GM21515 (cell line): Measurements from ENCODE around the gene TSC2.

Source experiments
- ATAC-seq: cut with Tn5 transposase; IDR thresholded peaks from one replicate; pipeline ENCODE4 v1.9.1; 2021; ENCODE audit not compliant: unreplicated experiment

The TSC2 gene

DNA sequence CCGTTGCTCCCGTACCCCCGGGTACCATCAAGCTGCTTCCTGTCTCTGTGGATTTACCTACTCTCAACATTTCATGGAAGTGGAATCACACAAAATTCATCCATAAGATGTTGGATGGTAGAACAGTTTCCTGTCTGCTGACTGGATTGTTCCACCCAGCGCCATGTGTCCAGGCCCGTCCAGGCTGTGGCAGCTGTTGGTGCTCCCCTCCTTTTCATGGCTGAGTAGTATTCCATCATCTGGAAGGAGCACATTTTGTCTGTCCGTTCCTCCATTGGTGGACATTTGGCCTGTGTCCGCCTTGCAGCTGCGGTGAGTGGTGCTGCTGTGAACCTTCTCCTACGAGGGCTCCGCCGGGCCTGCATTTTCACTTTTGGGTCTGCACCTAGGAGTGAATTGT is 18.4 kb downstream of the TSC2 start:
- ATAC-seq, result no peak

- no peak for ATAC-seq
Measured at GRCh38 chr16:2070576-2071453, 23.0 kb downstream of the TSC2 start.

DNA sequence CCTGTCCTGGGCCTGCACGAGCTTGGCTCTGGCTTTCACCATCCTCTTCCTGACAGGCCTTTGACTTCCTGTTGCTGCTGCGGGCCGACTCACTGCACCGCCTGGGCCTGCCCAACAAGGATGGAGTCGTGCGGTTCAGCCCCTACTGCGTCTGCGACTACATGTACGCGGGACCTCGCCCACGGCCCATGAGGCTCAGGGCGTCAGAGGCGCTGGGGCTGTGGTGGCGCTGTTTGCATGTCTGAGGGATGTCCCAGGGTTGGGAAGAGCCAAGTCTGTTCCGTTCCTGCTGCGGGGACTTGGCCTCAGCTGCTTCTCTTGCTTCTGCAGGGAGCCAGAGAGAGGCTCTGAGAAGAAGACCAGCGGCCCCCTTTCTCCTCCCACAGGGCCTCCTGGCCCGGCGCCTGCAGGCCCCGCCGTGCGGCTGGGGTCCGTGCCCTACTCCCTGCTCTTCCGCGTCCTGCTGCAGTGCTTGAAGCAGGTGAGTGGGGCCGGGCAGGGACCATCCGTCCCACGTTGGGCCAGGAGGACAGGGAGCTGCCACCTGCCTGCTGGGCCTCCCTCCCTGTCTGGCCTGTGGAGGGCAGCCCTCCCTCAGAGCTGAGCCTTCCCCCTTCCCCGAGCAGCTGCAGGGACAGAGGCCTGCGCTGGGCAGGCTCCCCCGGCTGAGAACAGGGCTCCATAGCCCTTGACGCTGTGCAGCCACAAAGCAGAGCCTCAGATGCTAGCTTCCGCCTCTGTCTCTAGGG is 23.8 kb downstream of the TSC2 start:
- ATAC-seq, result no peak

DNA sequence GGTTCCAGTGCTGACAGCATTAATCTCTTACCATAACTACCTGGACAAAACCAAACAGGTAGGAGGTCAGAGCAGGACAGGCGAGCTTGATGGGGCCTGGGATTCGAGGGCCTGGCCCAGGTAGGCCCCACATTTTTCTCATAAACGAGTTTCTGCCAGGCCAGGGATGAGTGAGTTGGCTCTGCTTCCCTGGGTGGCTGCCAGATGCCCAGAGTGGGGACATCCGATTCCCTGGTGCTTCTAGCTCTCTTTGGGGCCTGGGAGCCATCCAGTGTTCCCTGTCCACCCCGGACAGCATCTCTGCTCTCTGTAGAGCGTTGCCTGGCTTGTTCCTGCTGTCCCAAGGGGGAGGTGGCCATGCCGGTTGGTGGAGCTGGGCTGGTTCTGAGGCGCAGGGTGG is 25.1 kb downstream of the TSC2 start:
- no peak for ATAC-seq

- no peak for ATAC-seq
Measured at GRCh38 chr16:2074071-2074470, 26.3 kb downstream of the TSC2 start.

DNA sequence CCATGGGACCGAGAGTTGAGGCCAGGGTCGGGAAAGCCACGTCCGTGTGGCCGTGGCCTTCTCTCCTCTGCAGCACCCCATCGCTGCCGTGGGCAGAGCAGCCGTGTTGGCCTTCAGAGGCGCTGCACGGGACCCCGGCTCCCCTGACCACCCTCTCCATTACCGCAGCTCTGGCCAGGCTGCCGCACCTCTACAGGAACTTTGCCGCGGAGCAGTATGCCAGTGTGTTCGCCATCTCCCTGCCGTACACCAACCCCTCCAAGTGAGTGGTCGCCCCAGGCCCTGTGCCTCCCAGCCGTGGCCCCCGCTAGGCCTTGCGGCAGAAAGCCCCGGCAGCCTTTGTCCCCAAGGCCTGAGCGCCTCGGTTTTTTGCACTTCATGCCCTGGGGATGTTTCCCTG is 27.8 kb downstream of the TSC2 start:
- ATAC-seq, result no peak

GRCh38 chr16:2076072-2076865 is 28.5 kb downstream of the TSC2 start:
- ATAC-seq, result no peak

- no peak for ATAC-seq
Measured at GRCh38 chr16:2077016-2077415, 29.2 kb downstream of the TSC2 start.

GRCh38 chr16:2077696-2078095 is 29.9 kb downstream of the TSC2 start:
- ATAC-seq, result no peak

GRCh38 chr16:2078096-2078495 is 30.3 kb downstream of the TSC2 start:
- no peak for ATAC-seq

DNA sequence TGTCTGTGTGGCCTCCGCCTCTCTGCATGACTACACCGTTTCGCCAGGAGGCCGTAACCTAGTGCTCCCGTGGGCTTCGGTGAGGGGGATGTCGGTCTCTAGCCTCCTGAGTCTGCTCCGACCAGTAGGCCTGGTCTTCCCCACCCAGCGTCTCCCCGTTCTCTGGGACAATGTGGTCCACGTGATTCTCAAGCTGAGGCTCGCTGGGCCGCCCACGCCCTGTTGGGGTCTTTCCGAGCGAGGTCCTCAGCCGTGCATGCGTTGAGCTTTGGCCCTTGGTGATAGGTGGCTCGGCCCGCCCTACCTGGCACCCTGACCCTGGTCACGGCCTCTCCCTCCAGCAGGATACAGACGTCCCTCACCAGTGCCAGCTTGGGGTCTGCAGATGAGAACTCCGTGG is 30.9 kb downstream of the TSC2 start:
- ATAC-seq, result no peak

GRCh38 chr16:2079311-2079800 is 31.6 kb downstream of the TSC2 start:
- no peak for ATAC-seq

GRCh38 chr16:2079991-2080390 is 32.2 kb downstream of the TSC2 start:
- ATAC-seq, result no peak

GRCh38 chr16:2081201-2082084 is 33.7 kb downstream of the TSC2 start:
- no peak for ATAC-seq

GRCh38 chr16:2082171-2082982 is 34.6 kb downstream of the TSC2 start:
- ATAC-seq, result no peak

GRCh38 chr16:2082983-2083364 is 35.2 kb downstream of the TSC2 start:
- no peak for ATAC-seq

- no peak for ATAC-seq
Measured at GRCh38 chr16:2083409-2083808, 35.6 kb downstream of the TSC2 start.

DNA sequence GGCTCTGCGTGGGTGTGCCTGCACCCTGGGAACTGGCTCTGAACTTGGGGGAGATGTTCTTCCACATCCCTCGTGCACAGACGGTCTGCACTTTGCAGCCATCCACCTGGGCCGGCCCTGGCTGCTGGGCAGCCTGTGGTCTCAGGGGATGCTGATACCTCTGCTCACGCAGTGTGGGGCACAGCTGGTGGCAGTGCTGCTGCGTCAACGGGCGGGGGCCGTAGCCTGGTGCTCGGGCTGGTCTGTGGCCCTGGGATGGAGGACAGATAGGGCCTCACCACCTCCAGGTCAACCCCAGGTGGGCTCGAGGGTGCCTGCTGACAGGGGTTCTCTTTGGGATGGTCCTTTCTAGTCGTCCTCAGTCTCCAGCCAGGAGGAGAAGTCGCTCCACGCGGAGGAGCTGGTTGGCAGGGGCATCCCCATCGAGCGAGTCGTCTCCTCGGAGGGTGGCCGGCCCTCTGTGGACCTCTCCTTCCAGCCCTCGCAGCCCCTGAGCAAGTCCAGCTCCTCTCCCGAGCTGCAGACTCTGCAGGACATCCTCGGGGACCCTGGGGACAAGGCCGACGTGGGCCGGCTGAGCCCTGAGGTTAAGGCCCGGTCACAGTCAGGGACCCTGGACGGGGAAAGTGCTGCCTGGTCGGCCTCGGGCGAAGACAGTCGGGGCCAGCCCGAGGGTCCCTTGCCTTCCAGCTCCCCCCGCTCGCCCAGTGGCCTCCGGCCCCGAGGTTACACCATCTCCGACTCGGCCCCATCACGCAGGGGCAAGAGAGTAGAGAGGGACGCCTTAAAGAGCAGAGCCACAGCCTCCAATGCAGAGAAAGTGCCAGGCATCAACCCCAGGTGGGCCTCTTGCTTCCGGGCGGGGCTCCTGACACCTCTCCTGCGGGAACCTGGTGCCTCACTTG is 36.3 kb downstream of the TSC2 start:
- no peak for ATAC-seq
